ENCODE measurements around the gene ARL5C. TPM values are rescaled to one million over a fixed set of nuclear protein-coding genes. Genes with fewer than 3 reads are reported as not detected.
A peak's percentile ranks its signal among the peaks of the same experiment; 100 is the strongest.

Gene ARL5C
- total RNA-seq, 5 donors from 2014 or later (not counting 1 experiment from before 2014, with no cell fraction given) = 0.90 TPM; not detected in 4

GRCh38 chr17:39110435-39111136 lies 55.4 kb downstream of the ARL5C start:
- no peaks in the 10 kb centered on the region for H3K4me1 ChIP-seq (ENCODE audit: control insufficient read depth in 1 of 2, extremely low read depth in 1 of 2, insufficient read depth in 2 of 2, low read length in 2 of 2)
- no peak for ATAC-seq (replicated peaks in 1 of 4)
- Mint-ChIP-seq H3K27me3 (no peaks in the 10 kb centered on the region), H3K4me1 (peaks cover 0 to 5% (median 0%) of the 10 kb centered on the region in 3 donors), H3K9me3 (no peaks in the 10 kb centered on the region), H3K36me3 (peaks cover 3% of the 10 kb centered on the region), H3K27ac (no peak overlapping the region), H3K4me3 (no peak overlapping the region)
- CTCF ChIA-PET = no interaction called here
- H3K36me3 ChIP-seq (ENCODE audit: control insufficient read depth in 2 of 2, extremely low read depth in 1 of 2, insufficient read depth in 1 of 2, low read length in 1 of 2) = peaks cover 0 to 12% of the 10 kb centered on the region in 2 donors
- no peaks in the 10 kb centered on the region for H3K9me3 ChIP-seq
- no peak overlapping the region for H3K4me3 ChIP-seq (ENCODE audit: control insufficient read depth in 1 of 2, extremely low read depth in 1 of 2, low read length in 1 of 2)
- POLR2A ChIA-PET = no interaction called here
- no peak overlapping the region for H3K27ac ChIP-seq (ENCODE audit: low read length)
- 78% methylated on average over 16 of the region's 19 CpGs for WGBS (ENCODE audit: insufficient coverage)
- H3K27me3 ChIP-seq (replicated peaks in 1 of 2; ENCODE audit: control insufficient read depth in 2 of 2, extremely low read depth in 1 of 2, insufficient read depth in 2 of 2, low read length in 1 of 2) = peaks cover 0 to 10% of the 10 kb centered on the region in 2 experiments
- no peak for DNase-seq

- Histone ChIP-seq H3K27me3 (replicated peaks in 1 of 2; ENCODE audit: control insufficient read depth in 2 of 2, extremely low read depth in 1 of 2, insufficient read depth in 2 of 2, low read length in 1 of 2) (peaks cover 0 to 10% of the 10 kb centered on the region in 2 experiments), H3K36me3 (ENCODE audit: control insufficient read depth in 2 of 2, extremely low read depth in 1 of 2, insufficient read depth in 1 of 2, low read length in 1 of 2) (peaks cover 0 to 16% of the 10 kb centered on the region in 2 donors), H3K27ac (ENCODE audit: low read length) (no peak overlapping the region), H3K9me3 (no peaks in the 10 kb centered on the region), H3K4me3 (ENCODE audit: control insufficient read depth in 1 of 2, extremely low read depth in 1 of 2, low read length in 1 of 2) (no peak overlapping the region), H3K4me1 (ENCODE audit: control insufficient read depth in 1 of 2, extremely low read depth in 1 of 2, insufficient read depth in 2 of 2, low read length in 2 of 2) (no peaks in the 10 kb centered on the region)
- ATAC-seq (replicated peaks in 1 of 4) (no peak), DNase-seq (no peak)
- Mint-ChIP-seq H3K27me3 (no peaks in the 10 kb centered on the region), H3K36me3 (no peaks in the 10 kb centered on the region), H3K4me3 (no peak overlapping the region), H3K4me1 (peaks cover 0 to 5% (median 0%) of the 10 kb centered on the region in 3 donors), H3K9me3 (no peaks in the 10 kb centered on the region), H3K27ac (no peak overlapping the region)
- ChIA-PET CTCF (no interaction called here), POLR2A (interaction anchor here in 1 of 2 donors (0.6 kb wide), 1 partner anchor 145 kb away, joined by 6 read pairs; no protein-coding TSS in a partner anchor)
- whole genome bisulfite sequencing (ENCODE audit: insufficient coverage) = 82% methylated on average over 19 of the region's 23 CpGs
Measured at GRCh38 chr17:39108461-39109375, 57.2 kb downstream of the ARL5C start.

DNA sequence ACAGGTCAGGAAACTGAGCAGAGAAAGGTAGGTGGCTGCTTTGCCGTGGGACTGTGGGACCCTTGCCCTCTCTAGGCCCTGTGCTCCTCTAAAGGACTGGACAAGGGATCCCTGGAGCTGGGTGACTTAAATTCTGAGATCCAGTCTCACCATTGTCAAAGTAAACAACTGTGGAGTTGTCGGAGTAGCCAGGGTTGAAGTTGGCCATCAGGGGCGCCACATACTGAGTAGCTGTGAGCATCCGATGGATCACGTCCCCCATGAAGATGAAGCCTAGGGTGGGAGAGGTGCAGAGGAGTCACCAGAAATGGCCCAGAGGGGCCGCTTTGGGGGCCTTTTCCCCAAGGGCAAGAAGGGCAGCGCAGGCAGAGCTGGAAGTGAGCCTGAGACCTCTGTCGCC lies 58.0 kb downstream of the ARL5C start:
- POLR2A ChIA-PET = interaction anchor here in 1 of 2 donors (0.6 kb wide), 1 partner anchor 144 kb away, joined by 6 read pairs; no protein-coding TSS in a partner anchor
- H3K27me3 ChIP-seq (replicated peaks in 1 of 2; ENCODE audit: control insufficient read depth in 2 of 2, extremely low read depth in 1 of 2, insufficient read depth in 2 of 2, low read length in 1 of 2) = peaks cover 0 to 10% of the 10 kb centered on the region in 2 experiments
- no peaks in the 10 kb centered on the region for H3K36me3 Mint-ChIP-seq
- DNase-seq = no peak
- H3K27me3 Mint-ChIP-seq = no peaks in the 10 kb centered on the region
- WGBS (ENCODE audit: insufficient coverage) = 83% methylated on average over 5 of the region's 8 CpGs
- CTCF ChIA-PET = no interaction called here
- no peaks in the 10 kb centered on the region for H3K4me1 ChIP-seq (ENCODE audit: control insufficient read depth in 1 of 2, extremely low read depth in 1 of 2, insufficient read depth in 2 of 2, low read length in 2 of 2)
- no peak overlapping the region for H3K4me3 ChIP-seq (ENCODE audit: control insufficient read depth in 1 of 2, extremely low read depth in 1 of 2, low read length in 1 of 2)
- peaks cover 0 to 16% of the 10 kb centered on the region in 2 donors for H3K36me3 ChIP-seq (ENCODE audit: control insufficient read depth in 2 of 2, extremely low read depth in 1 of 2, insufficient read depth in 1 of 2, low read length in 1 of 2)
- H3K4me3 Mint-ChIP-seq = no peak overlapping the region
- H3K9me3 ChIP-seq = no peaks in the 10 kb centered on the region
- no peak for ATAC-seq (replicated peaks in 1 of 4)
- H3K27ac Mint-ChIP-seq = no peak overlapping the region
- H3K27ac ChIP-seq (ENCODE audit: low read length) = no peak overlapping the region
- H3K9me3 Mint-ChIP-seq = no peaks in the 10 kb centered on the region
- peaks cover 0 to 5% (median 0%) of the 10 kb centered on the region in 3 donors for H3K4me1 Mint-ChIP-seq

- no peaks in the 10 kb centered on the region for H3K27me3 Mint-ChIP-seq
- Histone ChIP-seq H3K27ac (ENCODE audit: low read length) (no peak overlapping the region), H3K4me3 (ENCODE audit: control insufficient read depth in 1 of 2, extremely low read depth in 1 of 2, low read length in 1 of 2) (no peak overlapping the region), H3K36me3 (ENCODE audit: control insufficient read depth in 2 of 2, extremely low read depth in 1 of 2, insufficient read depth in 1 of 2, low read length in 1 of 2) (peaks cover 0 to 16% of the 10 kb centered on the region in 2 donors), H3K4me1 (ENCODE audit: control insufficient read depth in 1 of 2, extremely low read depth in 1 of 2, insufficient read depth in 2 of 2, low read length in 2 of 2) (peaks cover 5 to 7% of the 10 kb centered on the region in 2 experiments), H3K9me3 (no peaks in the 10 kb centered on the region), H3K27me3 (replicated peaks in 1 of 2; ENCODE audit: control insufficient read depth in 2 of 2, extremely low read depth in 1 of 2, insufficient read depth in 2 of 2, low read length in 1 of 2) (peaks cover 0 to 10% of the 10 kb centered on the region in 2 experiments)
- ChIA-PET CTCF (no interaction called here), POLR2A (no interaction called here)
- no peak for ATAC-seq (replicated peaks in 1 of 4)
- no peaks in the 10 kb centered on the region for H3K9me3 Mint-ChIP-seq
- H3K27ac Mint-ChIP-seq = peak overlapping the region in 1 of 2 donors; percentile 16
- no peak for DNase-seq
- 87% methylated on average over 6 of the region's 7 CpGs for WGBS (ENCODE audit: insufficient coverage)
- no peak overlapping the region for H3K4me3 Mint-ChIP-seq
- H3K4me1 Mint-ChIP-seq = peaks cover 5 to 12% (median 6%) of the 10 kb centered on the region in 3 donors
- no peaks in the 10 kb centered on the region for H3K36me3 Mint-ChIP-seq
Measured at GRCh38 chr17:39107155-39107554, 58.8 kb downstream of the ARL5C start.

Other genes with a start within 250 kb of the ARL5C start
- gene FBXO47, start 198.8 kb downstream of the ARL5C start, total RNA-seq = not detected
- 10 to 100 TPM in 3 of 5 donors, 1 to 10 TPM in 2; 6.3 to 74.9 (median 13.9) TPM for gene PLXDC1, start 14.5 kb downstream of the ARL5C start, total RNA-seq
- gene CACNB1, start 31.5 kb upstream of the ARL5C start, total RNA-seq = 10 to 100 TPM; 10.8 to 23.2 (median 21.4) TPM
- gene RPL19, start 34.1 kb upstream of the ARL5C start, total RNA-seq = 1,000 to 10,000 TPM; 2,988 to 3,293 (median 3,174) TPM
- under 1 TPM in 3 of 5 donors, not detected in 2; 0.12 to 0.15 (median 0.13) TPM for gene STAC2, start 59.8 kb upstream of the ARL5C start, total RNA-seq
- gene FBXL20, start 235.5 kb upstream of the ARL5C start, total RNA-seq = 10 to 100 TPM; 23.5 to 30.0 (median 26.2) TPM